ENCODE results near the gene PRDM2.
"Not testable (repeated sequence)": the region's sequence is repeated elsewhere in the genome, so short reads cannot be mapped to it uniquely, and the experiment has no call there.

The PRDM2 gene
- 10.3 to 83.0 (median 28.3) reads per million in 17 experiments for total RNA-seq

GRCh38 chr1:13699936-13700520 is at the start of gene PRDM2:
Gene PRDM2 (plus strand): TSS chr1:13700188. CDS start chr1:13715606, 15,418 bp downstream.
- peak; percentile 66 to 91 (median 78) for DNase-seq

GRCh38 chr1:13651279-13651678 is 48.7 kb upstream of the PRDM2 start:
- peak in 1 of 4 experiments; percentile 46 for DNase-seq

- peak in 2 of 4 experiments; percentile 25 to 48 for DNase-seq
Observed at GRCh38 chr1:13652238-13652637, 47.8 kb upstream of the PRDM2 start.

- no peak for DNase-seq
Observed at GRCh38 chr1:13661539-13661938, 38.4 kb upstream of the PRDM2 start.

GRCh38 chr1:13662493-13662892 is 37.5 kb upstream of the PRDM2 start:
- DNase-seq = peak; percentile 52 to 78 (median 70)

GRCh38 chr1:13663969-13664368 is 36.0 kb upstream of the PRDM2 start:
- DNase-seq = peak; percentile 44 to 65 (median 60)

GRCh38 chr1:13664451-13664850 is 35.5 kb upstream of the PRDM2 start:
- DNase-seq = peak in 1 of 4 experiments; percentile 8

GRCh38 chr1:13666317-13666716 is 33.7 kb upstream of the PRDM2 start:
- DNase-seq = no peak

GRCh38 chr1:13667691-13668090 is 32.3 kb upstream of the PRDM2 start:
- no peak for DNase-seq

GRCh38 chr1:13674377-13674776 is 25.6 kb upstream of the PRDM2 start:
- peak in 3 of 4 experiments; percentile 38 to 47 (median 38) for DNase-seq

GRCh38 chr1:13675151-13675651 is 24.8 kb upstream of the PRDM2 start:
- DNase-seq = no peak

GRCh38 chr1:13677896-13678295 is 22.1 kb upstream of the PRDM2 start:
- DNase-seq = no peak

- DNase-seq = no peak
Observed at GRCh38 chr1:13679651-13680050, 20.3 kb upstream of the PRDM2 start.

- DNase-seq = not testable (repeated sequence)
Observed at GRCh38 chr1:13680609-13681008, 19.4 kb upstream of the PRDM2 start.

- no peak for DNase-seq
Observed at GRCh38 chr1:13681921-13682320, 18.1 kb upstream of the PRDM2 start.

GRCh38 chr1:13682444-13682843 is 17.5 kb upstream of the PRDM2 start:
- DNase-seq = no peak

- no peak for DNase-seq
Observed at GRCh38 chr1:13683206-13683605, 16.8 kb upstream of the PRDM2 start.

GRCh38 chr1:13687151-13687715 is 12.8 kb upstream of the PRDM2 start:
- DNase-seq = no peak

GRCh38 chr1:13693094-13693493 is 6.9 kb upstream of the PRDM2 start:
- not testable (repeated sequence) for DNase-seq

- DNase-seq = no peak
Observed at GRCh38 chr1:13694886-13695684, 4.9 kb upstream of the PRDM2 start.

- peak in 2 of 4 experiments; percentile 10 to 14 for DNase-seq
Observed at GRCh38 chr1:13697738-13698137, 2.2 kb upstream of the PRDM2 start.

GRCh38 chr1:13699510-13699909 is 478 bp upstream of the PRDM2 start:
- peak in 3 of 4 experiments; percentile 6 to 22 (median 11) for DNase-seq

- peak; percentile 35 to 69 (median 50) for DNase-seq
Observed at GRCh38 chr1:13700521-13701270, 708 bp downstream of the PRDM2 start.
